Osteoblast (primary cell): Measurements from ENCODE around the gene ACBD4. TPM values are rescaled to one million over a fixed set of nuclear protein-coding genes. Genes with fewer than 3 reads are reported as not detected.

Source experiments
- DNase-seq: peaks from one replicate; pipeline ENCODE4 v3.0.0; 2011; ENCODE audit warnings: low spot score, mixed read lengths; ENCODE audit not compliant: insufficient read length; ENCODE audit errors: missing footprints
- H2AFZ ChIP-seq: 2 replicates; pipeline ENCODE4 v1.6.0; 2011; ENCODE audit warnings: mild to moderate bottlenecking, low read length
- H3K27ac ChIP-seq: 2 replicates; pipeline ENCODE4 v1.5.1; 2011; ENCODE audit warnings: mild to moderate bottlenecking, low read depth, low read length, moderate library complexity
- H3K27me3 ChIP-seq: 2 replicates; pipeline ENCODE4 v1.6.0; 2012; ENCODE audit warnings: mild to moderate bottlenecking, control low read depth, inconsistent platforms, low read length, moderate library complexity; ENCODE audit not compliant: insufficient read depth
- H3K36me3 ChIP-seq: 2 replicates; pipeline ENCODE4 v1.5.1; 2011; ENCODE audit warnings: mild to moderate bottlenecking, low read length, control low read depth, moderate library complexity; ENCODE audit not compliant: insufficient read depth
- H3K4me1 ChIP-seq: 2 replicates; pipeline ENCODE4 v1.5.1; 2011; ENCODE audit warnings: mild to moderate bottlenecking, low read length, control low read depth, moderate library complexity; ENCODE audit not compliant: insufficient read depth
- H3K4me2 ChIP-seq: 2 replicates; pipeline ENCODE4 v1.6.0; 2011; ENCODE audit warnings: mild to moderate bottlenecking, low read length; ENCODE audit not compliant: insufficient read depth
- H3K4me3 ChIP-seq: fragments of 200-600 bp; sonication (generic); 3 replicates; pipeline ENCODE4 v1.5.1; 2012; ENCODE audit warnings: mild to moderate bottlenecking, low read length, inconsistent platforms; ENCODE audit not compliant: insufficient read depth
- H3K79me2 ChIP-seq: 2 replicates; pipeline ENCODE4 v1.6.0; 2012; ENCODE audit warnings: mild to moderate bottlenecking, low read length, control low read depth, inconsistent platforms; ENCODE audit not compliant: insufficient read depth
- H3K9me3 ChIP-seq: 2 replicates; pipeline ENCODE4 v1.5.1; 2011; ENCODE audit warnings: low read depth, low read length, control low read depth
- H4K20me1 ChIP-seq: 2 replicates; pipeline ENCODE4 v1.6.0; 2012; ENCODE audit warnings: mild to moderate bottlenecking, low read length, control low read depth; ENCODE audit not compliant: insufficient read depth
- CTCF ChIP-seq: IDR thresholded peaks from 2 replicates; pipeline ENCODE4 v1.5.1; 2011; ENCODE audit warnings: mild to moderate bottlenecking, low read depth, low read length, moderate library complexity; ENCODE audit errors: extremely low read depth
- total RNA-seq: library from RNA; depleted of rRNA; stranded (reverse); fragments of >200 nt; gene quantifications from 2 replicates; pipeline ENCODE4 v1.2.3, GENCODE V29; 2012

The ACBD4 gene
- total RNA-seq, 1 donor, result 4.7 TPM

GRCh38 chr17:45092911-45093430 is 42.5 kb upstream of the ACBD4 start:
- H3K36me3 ChIP-seq, result peaks cover 70% of the 10 kb centered on the region
- peak overlapping the region; percentile 44 for H2AFZ ChIP-seq
- H3K27me3 ChIP-seq, result no peaks in the 10 kb centered on the region
- peaks cover 20% of the 10 kb centered on the region for H3K79me2 ChIP-seq
- H3K4me1 ChIP-seq, result peaks cover 38% of the 10 kb centered on the region
- H3K27ac ChIP-seq, result peak overlapping the region; percentile 96
- H3K4me2 ChIP-seq, result peak overlapping the region; percentile 55
- peak; percentile 99 for DNase-seq
- H3K4me3 ChIP-seq, result no peak overlapping the region
- no peaks in the 10 kb centered on the region for H4K20me1 ChIP-seq
- no peak for TF ChIP-seq CTCF
- no peaks in the 10 kb centered on the region for H3K9me3 ChIP-seq

GRCh38 chr17:45093444-45094110 is 41.9 kb upstream of the ACBD4 start:
- TF ChIP-seq CTCF, result no peak
- Histone ChIP-seq H3K27ac (peak overlapping the region; percentile 96), H3K79me2 (peaks cover 26% of the 10 kb centered on the region), H3K4me1 (peaks cover 36% of the 10 kb centered on the region), H3K4me2 (peak overlapping the region; percentile 44), H2AFZ (peak overlapping the region; percentile 44), H3K27me3 (no peaks in the 10 kb centered on the region), H3K4me3 (no peak overlapping the region), H3K9me3 (no peaks in the 10 kb centered on the region), H3K36me3 (peaks cover 72% of the 10 kb centered on the region), H4K20me1 (no peaks in the 10 kb centered on the region)
- DNase-seq, result peak; percentile 73

GRCh38 chr17:45096141-45096540 is 39.3 kb upstream of the ACBD4 start:
- peaks cover 65% of the 10 kb centered on the region for H3K36me3 ChIP-seq

More at GRCh38 chr17:45096141-45096540, 39.3 kb upstream of the ACBD4 start:
- Histone ChIP-seq H3K9me3 (no peaks in the 10 kb centered on the region), H4K20me1 (peaks cover 2% of the 10 kb centered on the region), H3K27me3 (no peaks in the 10 kb centered on the region), H3K4me1 (peaks cover 30% of the 10 kb centered on the region), H3K27ac (no peak overlapping the region), H3K4me3 (no peak overlapping the region), H3K4me2 (no peak overlapping the region), H2AFZ (no peak overlapping the region), H3K79me2 (peaks cover 11% of the 10 kb centered on the region)
- peak; percentile 87 for DNase-seq
- TF ChIP-seq CTCF, result peak; percentile 75
